Fibroblast of mammary gland (primary cell): Measurements from ENCODE around the gene FAT1.

Source experiments
- DNase-seq: peaks from one replicate; pipeline ENCODE4 v3.0.0-alpha.2; 2010; ENCODE audit warnings: low read depth
- H3K4me3 ChIP-seq: 2 replicates; pipeline ENCODE4 v1.5.1; 2011; ENCODE audit warnings: low read depth, mild to moderate bottlenecking, low read length, moderate library complexity; ENCODE audit not compliant: control insufficient read depth
- CTCF ChIP-seq: conservative IDR thresholded peaks from 2 replicates; pipeline ENCODE4 v1.5.1; 2011; ENCODE audit warnings: low read depth, low read length, inconsistent platforms; ENCODE audit not compliant: control insufficient read depth, insufficient read depth

The FAT1 gene

GRCh38 chr4:186693159-186693815, 30.4 kb downstream of the FAT1 start:
- no peak for TF ChIP-seq CTCF
- no peak overlapping the region for H3K4me3 ChIP-seq
- peak; percentile 97 for DNase-seq

- DNase-seq = no peak
Observed at GRCh38 chr4:186691396-186691795, 32.3 kb downstream of the FAT1 start.

GRCh38 chr4:186689476-186689875, 34.2 kb downstream of the FAT1 start:
- no peak for DNase-seq
- no peak for TF ChIP-seq CTCF
- no peak overlapping the region for H3K4me3 ChIP-seq

More at GRCh38 chr4:186691396-186691795, 32.3 kb downstream of the FAT1 start:
- H3K4me3 ChIP-seq = no peak overlapping the region
- TF ChIP-seq CTCF = no peak

GRCh38 chr4:186688150-186688943, 35.3 kb downstream of the FAT1 start:
- TF ChIP-seq CTCF = no peak
- H3K4me3 ChIP-seq = no peak overlapping the region
- DNase-seq = no peak

- no peak for DNase-seq
- no peak overlapping the region for H3K4me3 ChIP-seq
- no peak for TF ChIP-seq CTCF
Observed at GRCh38 chr4:186687265-186687664, 36.4 kb downstream of the FAT1 start.

GRCh38 chr4:186685767-186686183, 37.9 kb downstream of the FAT1 start:
- H3K4me3 ChIP-seq = no peak overlapping the region
- no peak for TF ChIP-seq CTCF
- peak; percentile 83 for DNase-seq
